GM19238 (cell line): ENCODE data around the gene JOSD1.
"Not testable (repeated sequence)": the region's sequence is repeated elsewhere in the genome, so short reads cannot be mapped to it uniquely, and the experiment has no call there.

Experiments
- DNase-seq: peaks from one replicate; pipeline ENCODE4 v3.0.0; 2011; ENCODE audit warnings: low spot score; ENCODE audit not compliant: insufficient read length

JOSD1 gene

DNA sequence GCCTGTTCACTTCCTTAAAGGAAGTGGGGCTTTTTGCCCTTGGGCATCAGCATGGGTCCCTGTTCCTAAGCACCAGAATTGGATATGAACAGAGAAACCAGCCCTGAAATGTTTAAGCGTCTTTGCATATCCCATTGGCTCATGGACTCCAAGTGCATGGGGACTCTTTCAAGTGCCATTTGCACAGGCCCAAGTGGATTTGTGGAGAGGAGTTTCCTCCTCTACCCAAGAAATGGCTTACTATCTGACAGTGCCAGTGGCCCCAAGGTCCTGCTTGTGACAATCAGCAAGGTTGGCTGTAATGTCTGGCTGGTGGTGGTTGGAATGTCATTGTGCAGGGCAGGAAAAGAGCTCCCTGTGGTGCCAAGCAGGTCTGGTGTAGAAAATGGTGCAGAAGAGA, 15.0 kb downstream of the JOSD1 start:
- DNase-seq: no peak

DNA sequence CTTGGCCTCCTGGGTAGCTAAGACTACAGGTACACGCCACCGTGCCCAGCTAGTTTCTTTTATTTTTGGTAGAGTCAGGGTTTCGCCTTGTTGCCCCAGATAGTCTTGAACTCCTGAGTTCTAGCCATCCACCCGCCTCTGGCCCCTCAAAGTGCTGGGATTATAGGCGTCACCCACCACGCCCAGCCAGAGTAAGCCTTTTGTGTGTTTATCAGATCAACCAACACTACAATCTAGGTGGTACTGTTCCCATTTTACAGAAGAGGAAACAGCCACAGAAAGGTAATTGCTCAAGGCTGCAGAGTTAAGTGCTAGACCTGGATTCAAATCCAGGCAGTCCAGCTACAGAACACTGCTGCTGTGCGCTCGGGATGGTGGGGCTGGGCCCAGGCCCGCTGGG, 15.8 kb downstream of the JOSD1 start:
- no peak for DNase-seq

DNA sequence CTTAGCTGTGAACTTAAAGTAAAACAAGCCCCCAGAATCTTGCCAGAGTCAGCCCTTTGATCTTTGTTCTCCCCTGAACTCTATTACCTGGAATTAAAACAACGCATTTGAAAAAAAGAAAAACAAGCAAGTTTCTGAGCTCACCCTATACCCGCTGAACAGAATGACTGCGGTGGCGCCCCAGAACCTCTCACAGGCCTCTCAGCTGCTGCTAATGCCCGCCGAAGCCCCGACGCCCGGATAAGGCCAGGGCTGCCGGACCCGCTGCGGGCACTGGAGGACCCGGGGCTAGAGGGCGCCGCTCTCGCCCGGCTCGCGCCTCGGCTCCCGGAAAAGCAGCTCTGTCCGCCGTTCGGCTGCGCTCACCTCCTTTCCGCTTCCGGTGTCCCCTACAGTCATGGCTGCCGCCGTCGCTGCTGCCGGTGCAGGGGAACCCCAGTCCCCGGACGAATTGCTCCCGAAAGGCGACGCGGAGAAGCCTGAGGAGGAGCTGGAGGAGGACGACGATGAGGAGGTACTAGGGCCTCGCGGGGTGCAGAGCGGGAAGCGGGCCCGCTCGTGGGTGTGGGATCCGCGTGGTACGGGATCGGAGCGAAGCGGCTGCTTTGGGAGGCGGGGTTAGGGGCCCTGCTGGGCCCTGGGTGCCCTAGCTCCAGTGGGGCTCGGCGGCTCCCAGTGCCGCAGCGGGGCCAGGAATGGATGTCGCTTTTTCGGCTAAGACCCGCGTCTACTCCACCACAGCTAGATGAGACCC, 19.0 kb downstream of the JOSD1 start, which contains the start of gene TOMM22:
TOMM22 (plus strand) TSS at position 376 of the 754 bp plus-strand sequence; CDS start at position 398, 22 bp downstream.
- DNase-seq: peak; percentile 99

DNA sequence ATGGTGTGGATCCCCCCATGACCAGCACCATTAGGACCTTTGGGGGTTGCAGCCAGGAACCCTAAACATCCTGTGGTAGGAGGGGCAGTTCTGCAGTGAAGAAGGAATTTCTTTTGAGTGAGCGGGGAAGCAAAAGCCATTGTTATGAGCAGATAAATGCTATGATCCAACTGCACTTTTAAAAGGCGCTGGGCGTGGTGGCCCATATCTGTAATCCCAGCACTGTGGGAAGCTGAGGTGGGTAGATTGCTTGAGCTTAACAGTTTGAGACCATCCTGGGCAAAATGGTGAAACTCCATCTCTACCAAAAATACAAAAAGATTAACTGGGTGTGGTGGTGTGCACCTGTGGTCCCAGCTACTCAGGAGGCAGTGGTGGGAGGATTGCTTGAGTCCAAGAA, 24.9 kb downstream of the JOSD1 start:
- DNase-seq: no peak

DNA sequence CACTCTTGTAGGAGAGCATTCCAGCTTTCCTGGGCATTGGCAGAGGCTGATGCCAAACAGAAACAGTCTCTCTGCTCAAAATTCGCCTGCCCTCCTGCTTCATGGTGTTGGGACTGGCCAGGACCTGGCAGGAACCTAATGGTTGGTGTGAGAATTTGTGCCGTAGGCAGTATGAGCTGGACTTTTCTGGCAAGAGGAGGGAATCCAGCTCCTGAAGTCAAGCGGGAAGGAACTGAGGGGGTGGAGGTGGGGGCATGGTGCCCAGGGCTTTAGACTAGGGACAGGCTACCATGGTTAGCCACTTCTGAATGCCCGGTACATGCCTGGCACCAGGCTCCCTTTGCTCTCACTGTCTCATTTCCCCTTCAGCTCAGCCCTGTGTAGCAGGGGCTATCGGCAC, 25.9 kb downstream of the JOSD1 start:
- DNase-seq: no peak

DNA sequence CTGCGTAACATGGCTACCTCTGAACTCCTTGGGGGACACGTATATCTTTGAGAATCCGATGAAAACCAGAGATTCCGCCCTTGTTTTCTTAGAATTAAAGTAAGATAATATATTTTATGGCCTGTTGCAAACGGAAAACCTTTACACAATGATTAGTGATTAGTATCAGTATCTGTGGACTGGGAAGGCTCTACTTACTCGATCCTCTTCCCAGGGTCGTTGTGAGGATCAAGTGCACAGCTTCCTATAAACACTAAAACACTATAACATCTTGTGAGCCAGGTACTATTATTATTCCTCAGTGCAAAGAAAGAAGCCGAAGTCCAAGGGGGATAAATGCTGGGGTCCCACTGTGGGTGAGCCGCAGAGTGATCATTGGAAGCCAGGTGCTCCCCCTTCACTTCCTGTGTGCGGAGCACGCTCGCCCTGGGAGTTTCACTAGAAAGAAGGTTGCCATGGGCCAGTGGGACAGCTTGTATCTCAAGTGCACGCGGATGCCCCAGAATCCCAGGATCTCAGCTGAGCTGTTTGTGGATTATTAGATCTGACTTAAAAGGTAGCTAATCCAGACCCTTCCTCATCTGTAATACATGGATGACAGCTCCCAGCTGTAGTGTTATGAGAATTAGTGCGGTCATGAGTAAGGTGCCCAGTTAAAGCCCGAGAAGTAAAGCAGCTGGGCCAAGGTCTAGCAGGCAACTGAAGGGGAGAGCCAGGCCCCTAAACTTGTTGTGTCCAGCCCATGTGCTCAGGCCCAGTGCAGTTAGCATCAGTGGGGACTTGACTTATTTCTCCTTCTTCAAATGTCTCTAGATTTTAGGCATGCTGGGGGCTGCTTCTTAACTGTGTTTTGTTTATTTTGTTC, 43.5 kb downstream of the JOSD1 start:
- peak; percentile 35 for DNase-seq

DNA sequence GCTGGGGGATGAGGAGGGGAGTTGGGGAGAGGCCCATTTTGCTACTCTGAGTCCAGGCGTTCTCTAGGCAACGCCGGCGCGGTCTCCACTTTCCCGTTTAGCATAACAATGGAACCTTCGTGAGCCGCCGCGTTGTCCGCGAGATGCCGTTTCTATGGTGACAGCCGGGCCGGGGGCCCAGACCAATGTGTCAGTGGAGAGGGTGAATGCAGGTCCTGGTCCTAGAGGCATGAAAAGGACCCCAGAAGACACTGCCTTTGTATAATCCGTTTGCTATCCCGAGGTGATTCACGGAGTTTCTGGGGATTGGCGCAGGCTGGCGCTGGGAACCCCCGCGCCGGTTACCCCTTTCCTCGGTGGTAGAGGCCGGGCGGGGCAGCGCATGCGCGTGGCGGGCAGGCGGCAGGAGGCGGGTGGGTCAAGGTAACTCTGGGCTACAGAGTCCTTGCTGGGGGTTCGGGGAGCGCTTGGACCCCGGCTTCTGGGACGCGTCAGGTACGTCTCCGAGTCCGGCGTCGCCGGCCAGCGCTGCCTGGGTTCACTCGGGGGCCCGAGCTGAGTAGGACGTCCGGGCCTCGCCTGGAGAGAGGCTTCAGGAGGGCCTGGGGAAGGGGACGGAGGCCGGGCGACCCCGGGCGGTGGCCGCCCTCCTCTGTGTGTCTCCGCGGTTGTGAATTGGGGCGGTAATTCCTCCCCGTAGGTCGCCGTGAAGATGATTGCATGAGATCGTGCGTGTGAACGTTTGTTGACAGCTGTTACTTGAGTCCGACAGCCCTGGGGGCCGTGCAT, 44.3 kb downstream of the JOSD1 start, which contains the start of the genes CBY1 and FAM227A:
CBY1 (plus strand) TSS at position 383 of the 789 bp plus-strand sequence. CDS start 11,417 bp downstream, outside the sequence.
FAM227A (minus strand) TSS at position 137 of the 789 bp plus-strand sequence. CDS start 6,224 bp downstream, outside the sequence.
- DNase-seq: peak; percentile 96

DNA sequence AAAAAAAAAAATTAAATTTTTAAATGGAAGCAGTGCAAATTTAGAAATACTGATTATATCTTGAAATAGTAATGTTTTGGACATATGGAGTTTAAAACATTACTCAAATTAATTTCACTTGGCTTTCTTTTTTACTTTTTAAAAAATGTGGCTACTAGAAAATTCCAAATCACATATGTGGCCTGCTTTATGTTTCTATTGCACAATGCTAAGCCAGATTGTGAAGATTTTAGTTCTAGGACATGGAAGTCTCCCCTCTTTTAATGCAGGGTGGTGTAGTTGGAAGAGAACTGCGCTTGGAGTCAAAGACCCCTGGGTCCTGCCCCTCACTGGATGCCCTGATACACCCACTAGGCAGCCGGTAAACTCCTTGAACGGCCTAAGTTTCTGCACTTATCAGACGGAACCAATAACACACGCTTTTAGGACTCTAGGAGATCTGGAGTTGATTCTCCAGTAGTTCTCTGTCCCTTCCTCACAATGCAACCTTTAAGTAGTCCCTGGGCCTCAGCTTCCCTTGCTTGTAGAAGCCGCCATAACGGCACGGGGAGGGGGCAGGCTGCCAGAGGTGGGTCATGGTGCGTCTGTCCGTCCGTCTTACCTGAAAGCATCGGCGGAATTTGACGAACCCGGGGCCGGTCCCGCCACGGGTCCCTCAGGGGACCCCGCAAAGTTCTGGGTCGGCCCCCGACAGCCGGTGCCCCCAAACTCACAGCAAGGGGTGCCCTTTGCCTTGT, 45.1 kb downstream of the JOSD1 start:
- DNase-seq: no peak

DNA sequence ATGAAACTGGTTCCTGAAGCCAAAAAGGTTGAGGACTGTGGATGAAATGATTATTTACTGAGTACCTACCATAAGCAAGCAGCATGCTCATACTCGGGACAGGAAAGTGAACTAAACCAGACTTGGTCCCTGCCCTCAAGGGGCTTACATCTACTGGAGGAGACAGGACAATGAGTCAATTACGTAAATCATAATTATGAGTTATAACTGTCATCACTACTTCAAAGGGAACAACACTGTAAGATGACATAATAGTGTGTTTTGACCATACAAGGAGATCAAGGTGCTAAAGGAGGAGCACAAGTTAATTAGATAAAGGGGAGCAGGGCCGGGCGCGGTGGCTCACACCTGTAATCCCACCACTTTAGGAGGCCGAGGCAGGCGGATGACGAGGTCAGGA, 47.0 kb downstream of the JOSD1 start:
- DNase-seq: no peak

DNA sequence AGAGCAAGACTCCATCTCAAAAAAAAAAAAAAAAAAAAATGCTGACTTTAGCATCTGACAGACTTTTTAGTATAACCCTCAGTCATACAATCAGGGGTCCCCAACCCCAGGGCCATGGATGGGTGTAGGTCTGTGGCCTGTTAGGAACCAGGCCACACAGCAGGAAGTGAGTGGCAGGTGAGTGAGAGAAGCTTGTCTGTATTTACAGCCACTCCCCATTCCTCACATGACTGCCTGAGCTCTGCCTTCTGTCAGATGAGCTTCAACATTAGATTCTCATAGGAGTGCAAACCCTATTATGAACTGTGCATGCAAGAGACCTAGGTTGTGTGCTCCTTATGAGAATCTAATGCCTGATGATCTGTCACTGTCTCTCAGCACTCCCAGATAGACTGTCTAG, 47.9 kb downstream of the JOSD1 start:
- no peak for DNase-seq

DNA sequence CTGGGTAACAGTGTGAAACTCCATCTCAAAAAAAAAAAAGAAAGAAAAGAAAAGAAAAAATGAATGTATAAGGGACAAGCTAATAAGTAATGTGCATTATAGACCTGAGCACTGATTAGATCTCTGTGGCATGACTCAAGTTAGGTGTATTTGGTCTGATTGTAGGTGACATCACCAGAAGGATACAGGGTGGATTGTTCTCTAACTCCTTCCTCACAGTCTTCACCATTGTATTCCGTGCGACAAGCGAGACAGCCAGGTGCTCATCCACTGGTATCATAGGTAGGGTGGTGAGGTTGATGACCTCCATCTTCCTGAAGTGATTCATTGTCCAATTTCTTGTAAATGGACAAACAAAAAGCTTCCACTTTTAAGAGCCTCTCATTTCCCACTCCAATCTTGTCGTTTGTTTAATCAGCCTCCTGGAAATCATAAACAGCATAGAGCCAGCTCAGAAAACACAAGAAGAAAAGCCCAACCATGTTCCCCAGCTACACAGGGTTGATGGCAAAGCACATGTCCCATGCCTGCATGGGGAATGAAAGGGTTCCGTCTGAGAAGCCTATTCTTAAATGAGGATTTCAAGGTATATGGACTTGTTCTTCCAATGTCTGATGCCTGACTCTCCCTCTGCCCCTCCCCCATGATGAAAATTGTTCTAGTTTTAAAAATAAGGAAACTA, 50.8 kb downstream of the JOSD1 start:
- DNase-seq: no peak

DNA sequence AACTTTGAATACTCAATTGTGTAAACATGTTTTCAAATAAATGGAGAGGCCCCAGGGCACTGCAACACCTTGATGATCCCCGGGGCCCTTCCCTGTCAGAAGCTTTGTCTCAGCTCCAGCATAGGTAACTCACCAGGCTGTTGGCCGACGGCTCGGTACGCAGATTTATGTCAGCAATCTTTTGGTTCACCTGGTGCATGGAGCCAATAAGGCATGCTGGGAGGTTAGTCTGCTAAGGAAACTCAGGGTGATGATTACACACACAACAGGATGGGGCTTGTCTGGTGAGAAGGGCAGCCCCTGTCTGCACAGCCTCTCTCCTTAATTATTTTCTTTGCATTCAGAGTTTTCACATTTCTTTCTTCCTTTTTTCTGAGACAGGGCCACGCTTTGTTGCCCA, 55.3 kb downstream of the JOSD1 start:
- DNase-seq: no peak

DNA sequence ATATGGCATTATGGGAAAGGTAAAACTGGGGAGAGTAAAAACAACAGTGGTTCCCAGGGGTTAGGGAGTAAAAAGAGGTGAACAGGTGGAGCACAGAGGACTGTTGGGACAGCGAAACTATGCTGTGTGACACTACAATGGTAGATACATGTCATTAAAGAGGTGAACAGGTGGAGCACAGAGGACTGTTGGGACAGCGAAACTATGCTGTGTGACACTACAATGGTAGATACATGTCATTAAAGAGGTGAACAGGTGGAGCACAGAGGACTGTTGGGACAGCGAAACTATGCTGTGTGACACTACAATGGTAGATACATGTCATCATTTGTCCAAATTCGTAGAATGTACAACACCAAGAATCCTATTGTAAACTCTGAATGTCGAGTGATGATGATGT, 56.5 kb downstream of the JOSD1 start:
- DNase-seq: not testable (repeated sequence)

DNA sequence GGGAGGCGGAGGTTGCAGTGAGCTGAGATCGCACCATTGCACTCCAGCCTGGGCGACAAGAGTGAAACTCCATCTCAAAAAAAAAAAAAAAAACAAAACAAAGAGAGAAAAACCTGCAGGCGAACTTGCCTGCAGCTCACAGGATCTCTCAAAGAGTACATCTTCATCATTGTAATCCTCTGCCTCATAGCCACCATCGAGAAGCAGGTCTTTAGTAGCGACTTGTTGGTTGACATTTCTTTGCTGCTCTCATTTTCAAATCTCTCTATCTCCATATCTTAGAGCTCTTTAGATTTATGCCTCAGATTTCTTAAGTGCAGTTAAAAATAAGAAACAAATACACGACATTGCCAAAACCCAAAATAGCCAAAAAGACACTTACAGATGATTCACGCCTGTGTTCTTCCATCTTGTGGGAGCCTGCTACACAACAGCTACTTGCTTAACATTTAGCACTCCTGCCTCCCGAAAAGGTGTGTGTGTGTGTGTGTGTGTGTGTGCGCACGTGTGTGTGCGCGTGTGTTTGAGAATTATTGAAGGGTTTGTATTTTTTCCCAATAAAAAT, 59.2 kb downstream of the JOSD1 start:
- DNase-seq: no peak

DNA sequence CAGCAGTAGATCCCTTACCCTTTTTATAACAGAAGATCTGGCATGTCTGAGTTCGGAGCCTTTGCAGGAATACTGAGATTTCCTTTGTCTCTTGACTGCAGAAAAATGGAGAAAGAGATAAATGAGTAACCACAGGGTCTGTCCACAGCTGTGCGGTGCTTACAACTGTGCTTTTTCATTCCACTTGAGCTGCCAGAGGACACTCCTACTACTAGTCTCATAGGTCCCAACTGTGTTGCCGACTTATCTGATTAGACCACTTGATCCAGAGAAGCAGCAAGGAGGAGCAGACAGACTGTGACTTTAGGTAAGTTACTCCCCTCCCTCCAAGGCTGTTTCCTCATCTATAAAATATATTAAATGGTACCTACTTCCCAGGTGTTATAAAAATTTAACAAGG, 62.0 kb downstream of the JOSD1 start:
- DNase-seq: no peak

DNA sequence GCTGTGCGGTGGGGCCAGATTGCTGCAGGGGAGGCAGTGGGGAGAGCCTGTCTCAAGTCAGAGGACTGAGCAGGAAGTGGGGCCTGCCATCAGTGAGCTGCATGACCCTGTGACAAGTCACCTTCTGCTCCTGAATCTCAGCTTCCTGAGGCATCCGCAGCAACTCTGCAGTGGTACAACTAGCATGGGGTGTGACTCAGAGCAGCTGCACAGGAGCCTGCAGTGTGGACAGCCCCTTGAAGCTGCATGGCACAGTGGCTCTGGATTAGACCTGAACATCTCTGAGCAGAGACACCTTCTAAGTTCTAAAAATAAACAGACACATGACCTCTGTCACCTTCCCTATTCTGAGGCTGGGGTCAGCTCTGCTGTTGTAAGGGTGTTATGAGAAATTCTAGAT, 62.5 kb downstream of the JOSD1 start:
- no peak for DNase-seq
